H1 (cell line): ENCODE measurements around the gene TIAM2. TPM values are rescaled to one million over a fixed set of nuclear protein-coding genes. Genes with fewer than 3 reads are reported as not detected.

Source experiments
- CBX8 ChIP-seq: fragments of 300-800, 300-1000 bp; sonication (generic); IDR thresholded peaks from 2 replicates; pipeline ENCODE4 v1.7.1; 2016; ENCODE audit warnings: low read depth, low read length, borderline replicate concordance
- RAD21 ChIP-seq, 2 experiments: IDR thresholded peaks in 1 of 2; conservative IDR thresholded peaks in 1 of 2; 2 replicates each; pipeline ENCODE4 v1.6.1; 2011; ENCODE audit warnings: low read depth in 2 of 2, low read length in 2 of 2, improper control_type of control experiment in 1 of 2, inconsistent platforms in 1 of 2, mild to moderate bottlenecking in 1 of 2, moderate library complexity in 1 of 2
- polyA plus RNA-seq, 7 experiments: library from polyadenylated mRNA; depleted of rRNA in 3 of 7; stranded (reverse) in 5 of 7; unstranded in 2 of 7; fragments of >200 nt in 5 of 7; fragments of 200-250 nt in 2 of 7; gene quantifications; 1 replicate in 5 of 7; 2 replicates in 1 of 7; 4 replicates in 1 of 7; pipeline versions ENCODE4 v1.2.1 to v1.2.3, GENCODE V29; 2011 to 2013; ENCODE audit warnings: missing spikeins in 2 of 7, mixed read lengths in 2 of 7
- total RNA-seq: library from RNA; stranded (reverse); fragmentation: NEBNext Ultra II Directional; extraction: Animal tissue kit (Norgen Biotek cat#: 25700); gene quantifications from 2 replicates; pipeline ENCODE4 v1.2.1, GENCODE V29; 2021

Gene TIAM2
- total and polyA plus RNA-seq, 2 of the 8 experiments (the other 6 are each of a cell fraction or from before 2014, with no cell fraction given), result 7.4 to 23.9 TPM

- TF ChIP-seq RAD21 (IDR thresholded peaks at IDR 0.05 in 1 of 2, conservative IDR thresholded peaks at IDR 0.05 in 1 of 2; ENCODE audit: low read depth in 2 of 2, low read length in 2 of 2) (no peak), CBX8 (no peak)
Observed at GRCh38 chr6:154958469-154958868, 36.6 kb upstream of the TIAM2 start (continued).
